ENCODE data around the gene RERE. TPM values are rescaled to one million over a fixed set of nuclear protein-coding genes. Genes with fewer than 3 reads are reported as not detected.

The RERE gene
- polyA plus RNA-seq, 5 donors = 104 to 119 (median 112) TPM

- no peak for DNase-seq
Measured at GRCh38 chr1:8334106-8334851, 483.2 kb downstream of the RERE start.

- DNase-seq = no peak
Measured at GRCh38 chr1:8333246-8333987, 484.0 kb downstream of the RERE start.

GRCh38 chr1:8332806-8333205, 484.6 kb downstream of the RERE start:
- no peak for DNase-seq

- DNase-seq = no peak
Measured at GRCh38 chr1:8330271-8331125, 486.9 kb downstream of the RERE start.

- DNase-seq = no peak
Measured at GRCh38 chr1:8329858-8330257, 487.6 kb downstream of the RERE start.

GRCh38 chr1:8329439-8329838, 488.0 kb downstream of the RERE start:
- no peak for DNase-seq

- DNase-seq = no peak
Measured at GRCh38 chr1:8328271-8328670, 489.2 kb downstream of the RERE start.

- no peak for DNase-seq
Measured at GRCh38 chr1:8326265-8326664, 491.2 kb downstream of the RERE start.

- DNase-seq = no peak
Measured at GRCh38 chr1:8325771-8326170, 491.7 kb downstream of the RERE start.

GRCh38 chr1:8324176-8324810, 493.1 kb downstream of the RERE start:
- no peak for DNase-seq

- DNase-seq = no peak
Measured at GRCh38 chr1:8323706-8324105, 493.7 kb downstream of the RERE start.

GRCh38 chr1:8321612-8322011, 495.8 kb downstream of the RERE start:
- DNase-seq = no peak

GRCh38 chr1:8318436-8318835, 499.0 kb downstream of the RERE start:
- DNase-seq = no peak

GRCh38 chr1:8317647-8318381, 499.6 kb downstream of the RERE start, which contains the start of gene SLC45A1:
Gene SLC45A1 (plus strand): TSS chr1:8318114. CDS start chr1:8324330, 6,216 bp downstream.
- peak in 1 of 2 donors; percentile 42 for DNase-seq

GRCh38 chr1:8315573-8316475, 501.6 kb downstream of the RERE start:
- no peak for DNase-seq

- peak; percentile 51 to 60 for DNase-seq
Measured at GRCh38 chr1:8314346-8315280, 502.8 kb downstream of the RERE start.

- DNase-seq = no peak
Measured at GRCh38 chr1:8313231-8313630, 504.2 kb downstream of the RERE start.

All from right lung (tissue), 5 donors.